ENCODE results near the gene TDRKH.

Gene TDRKH

GRCh38 chr1:151822404-151822803 is 32.1 kb upstream of the TDRKH start:
- DNase-seq = no peak

GRCh38 chr1:151820940-151821339 is 30.6 kb upstream of the TDRKH start:
- no peak for DNase-seq

- peak; percentile 75 for DNase-seq
These were observed 29.8 kb upstream of the TDRKH start for GRCh38 chr1:151819976-151820623.

- no peak for DNase-seq
These were observed 29.0 kb upstream of the TDRKH start for GRCh38 chr1:151819227-151819835.

GRCh38 chr1:151817353-151817730 is 27.0 kb upstream of the TDRKH start:
- no peak for DNase-seq

- DNase-seq = no peak
These were observed 26.4 kb upstream of the TDRKH start for GRCh38 chr1:151816548-151817352.

GRCh38 chr1:151815716-151816327 is 25.5 kb upstream of the TDRKH start:
- no peak for DNase-seq

GRCh38 chr1:151814971-151815545 is 24.8 kb upstream of the TDRKH start:
- no peak for DNase-seq

- no peak for DNase-seq
These were observed 24.1 kb upstream of the TDRKH start for GRCh38 chr1:151814426-151814825.

- no peak for DNase-seq
These were observed 23.1 kb upstream of the TDRKH start for GRCh38 chr1:151813271-151813977.

GRCh38 chr1:151811181-151811580 is 20.9 kb upstream of the TDRKH start:
- no peak for DNase-seq

GRCh38 chr1:151809985-151810556 is 19.8 kb upstream of the TDRKH start:
- DNase-seq = no peak

GRCh38 chr1:151809290-151809984 is 19.1 kb upstream of the TDRKH start:
- no peak for DNase-seq

- no peak for DNase-seq
These were observed 17.5 kb upstream of the TDRKH start for GRCh38 chr1:151807766-151808165.

- DNase-seq = no peak
These were observed 16.8 kb upstream of the TDRKH start for GRCh38 chr1:151807131-151807530.

- no peak for DNase-seq
These were observed 15.9 kb upstream of the TDRKH start for GRCh38 chr1:151806170-151806569.

GRCh38 chr1:151805066-151805820 is 14.9 kb upstream of the TDRKH start, which contains the start of gene LINGO4:
Gene LINGO4 (minus strand): TSS chr1:151805419. CDS start chr1:151802704, 2,715 bp downstream.
- DNase-seq = no peak

GRCh38 chr1:151803915-151804314 is 13.6 kb upstream of the TDRKH start:
- DNase-seq = no peak

- DNase-seq = no peak
These were observed 12.9 kb upstream of the TDRKH start for GRCh38 chr1:151803164-151803563.

GRCh38 chr1:151802372-151802771 is 12.1 kb upstream of the TDRKH start:
- no peak for DNase-seq

- DNase-seq = no peak
These were observed 11.5 kb upstream of the TDRKH start for GRCh38 chr1:151801846-151802245.

All from NCI-H226 (cell line).